WTC11 (cell line): ENCODE results near the gene SLC1A7. TPM values are rescaled to one million over a fixed set of nuclear protein-coding genes. Genes with fewer than 3 reads are reported as not detected.

Source experiments
- ATAC-seq: fragments of 200-7000 bp; cut with Tn5 transposase; 2 replicates; pipeline ENCODE4 v1.10.0; 2021; ENCODE audit warnings: mild to moderate bottlenecking, moderate library complexity
- CTCF ChIA-PET: fragments of 300-600 bp; sonication (Branson Sonifier 250); formaldehyde crosslinking; loops from one replicate; lab custom pipeline; 2021; ENCODE audit warnings: antibody characterized with exemption; lab: Charles Lee
- POLR2A ChIA-PET: fragments of 350-600 bp; sonication (Branson Sonifier 250); formaldehyde crosslinking; loops from one replicate; lab custom pipeline; 2021; ENCODE audit warnings: antibody characterized with exemption; lab: Charles Lee
- DNase-seq: peaks from one replicate; pipeline ENCODE4 v3.0.0; 2021; ENCODE audit warnings: low spot score
- H3K27ac Mint-ChIP-seq: 2 replicates; pipeline ENCODE4 v1.8.0; 2021; ENCODE audit warnings: mixed read lengths
- H3K27me3 Mint-ChIP-seq: 2 replicates; pipeline ENCODE4 v1.8.0; 2021; ENCODE audit warnings: low read depth, mild to moderate bottlenecking, moderate library complexity, mixed read lengths
- H3K36me3 Mint-ChIP-seq: 2 replicates; pipeline ENCODE4 v1.8.0; 2021; ENCODE audit warnings: mixed read lengths
- H3K4me1 Mint-ChIP-seq: 2 replicates; pipeline ENCODE4 v1.8.0; 2022; ENCODE audit warnings: mixed read lengths
- H3K4me3 Mint-ChIP-seq: 2 replicates; pipeline ENCODE4 v1.8.0; 2021; ENCODE audit warnings: mild to moderate bottlenecking, moderate library complexity, mixed read lengths
- H3K9me3 Mint-ChIP-seq: 2 replicates; pipeline ENCODE4 v1.8.0; 2021; ENCODE audit warnings: mixed read lengths
- CBFB ChIP-seq: sonication (generic); formaldehyde crosslinking; IDR thresholded peaks from 2 replicates; pipeline ENCODE4 v1.8.1; 2022; ENCODE audit warnings: mild to moderate bottlenecking, low read depth, missing genetic modification reagents
- CREM ChIP-seq: sonication (generic); formaldehyde crosslinking; IDR thresholded peaks from 2 replicates; pipeline ENCODE4 v1.8.1; 2022; ENCODE audit warnings: mild to moderate bottlenecking, missing genetic modification reagents, moderate library complexity
- FOXJ3 ChIP-seq: sonication (generic); formaldehyde crosslinking; IDR thresholded peaks from 2 replicates; pipeline ENCODE4 v1.9.0; 2021; ENCODE audit warnings: missing genetic modification reagents, mild to moderate bottlenecking, borderline replicate concordance
- GABPB1 ChIP-seq: sonication (generic); formaldehyde crosslinking; IDR thresholded peaks from 2 replicates; pipeline ENCODE4 v1.8.1; 2023; ENCODE audit warnings: mild to moderate bottlenecking, missing genetic modification reagents
- JUN ChIP-seq: sonication (generic); formaldehyde crosslinking; IDR thresholded peaks from 2 replicates; pipeline ENCODE4 v1.8.0; 2023; ENCODE audit warnings: mild to moderate bottlenecking, missing genetic modification reagents
- MXD4 ChIP-seq: fragments of 250-450 bp; sonication (Bioruptor Pico); IDR thresholded peaks from 2 replicates; pipeline ENCODE4 v1.8.0; 2021; ENCODE audit warnings: mild to moderate bottlenecking, moderate library complexity, borderline replicate concordance
- MYBL2 ChIP-seq: sonication (generic); formaldehyde crosslinking; IDR thresholded peaks from 2 replicates; pipeline ENCODE4 v1.8.1; 2023; ENCODE audit warnings: mild to moderate bottlenecking, moderate library complexity, missing genetic modification reagents
- NFATC4 ChIP-seq: fragments of 250-450 bp; sonication (Bioruptor Pico); IDR thresholded peaks from 2 replicates; pipeline ENCODE4 v1.9.0; 2021; ENCODE audit warnings: mild to moderate bottlenecking
- NFYB ChIP-seq: sonication (generic); formaldehyde crosslinking; conservative IDR thresholded peaks from 2 replicates; pipeline ENCODE4 v1.8.0; 2022; ENCODE audit warnings: low read depth, missing genetic modification reagents
- SMAD3 ChIP-seq: sonication (generic); formaldehyde crosslinking; IDR thresholded peaks from 2 replicates; pipeline ENCODE4 v1.8.0; 2022; ENCODE audit warnings: missing genetic modification reagents, mild to moderate bottlenecking, borderline replicate concordance
- TCF7 ChIP-seq: sonication (generic); formaldehyde crosslinking; IDR thresholded peaks from 2 replicates; pipeline ENCODE4 v1.8.0; 2022; ENCODE audit warnings: mild to moderate bottlenecking, low read depth, missing genetic modification reagents, moderate library complexity
- TEAD4 ChIP-seq: sonication (generic); formaldehyde crosslinking; IDR thresholded peaks from 2 replicates; pipeline ENCODE4 v1.8.0; 2022; ENCODE audit warnings: mild to moderate bottlenecking, missing genetic modification reagents
- total RNA-seq: library from RNA; stranded (reverse); gene quantifications from 3 replicates; pipeline ENCODE4 v1.2.3, GENCODE V29; 2021
- TF ChIP-seq, protein P1 (sequence below): sonication (generic); formaldehyde crosslinking; IDR thresholded peaks from 2 replicates; pipeline ENCODE4 v1.8.1; 2023; ENCODE audit warnings: mild to moderate bottlenecking, missing genetic modification reagents
- TF ChIP-seq, protein P2 (sequence below): sonication (generic); formaldehyde crosslinking; IDR thresholded peaks from 2 replicates; pipeline ENCODE4 v1.8.1; 2023; ENCODE audit warnings: mild to moderate bottlenecking, missing genetic modification reagents, moderate library complexity
- TF ChIP-seq, protein P3 (sequence below): sonication (generic); formaldehyde crosslinking; IDR thresholded peaks from 2 replicates; pipeline ENCODE4 v1.8.0; 2023; ENCODE audit warnings: missing genetic modification reagents, mild to moderate bottlenecking, borderline replicate concordance
- TF ChIP-seq, protein P4 (sequence below): sonication (generic); formaldehyde crosslinking; IDR thresholded peaks from 2 replicates; pipeline ENCODE4 v1.8.1; 2022; ENCODE audit warnings: mild to moderate bottlenecking, missing genetic modification reagents, moderate library complexity, borderline replicate concordance
- TF ChIP-seq, protein P5 (sequence below): fragments of 200-600 bp; IDR thresholded peaks from 2 replicates; pipeline ENCODE4 v1.8.0; 2022; ENCODE audit warnings: antibody characterized with exemption
- TF ChIP-seq, protein P6 (sequence below): sonication (generic); formaldehyde crosslinking; IDR thresholded peaks from 2 replicates; pipeline ENCODE4 v1.8.1; 2022; ENCODE audit warnings: low read depth, mild to moderate bottlenecking, moderate library complexity, missing genetic modification reagents, borderline replicate concordance

The SLC1A7 gene
- total RNA-seq, 1 experiment from 2014 or later = not detected

DNA sequence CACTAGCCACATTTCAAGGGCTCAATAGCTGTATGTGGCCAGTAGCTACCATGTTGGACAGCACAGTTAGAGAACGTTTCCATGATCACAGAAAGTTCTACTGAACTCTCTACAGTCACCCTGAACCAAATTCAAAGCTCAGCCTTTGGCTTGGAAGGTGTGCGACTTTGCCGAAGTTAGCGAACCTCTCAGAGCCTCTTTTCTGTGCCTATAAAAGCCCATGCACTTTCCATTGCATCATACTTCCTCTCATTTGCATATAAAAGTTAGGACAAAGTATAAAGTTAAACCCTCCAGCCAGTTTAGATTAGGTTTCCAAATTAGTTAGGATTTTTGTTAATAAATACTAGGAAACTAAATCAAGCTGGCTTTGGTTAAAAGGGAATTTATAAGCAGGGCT is 4.7 kb upstream of the SLC1A7 start:
- CTCF ChIA-PET = interaction anchor here (1.4 kb wide), 1 partner anchor 26 kb away, joined by 3 read pairs; no protein-coding TSS in a partner anchor

DNA sequence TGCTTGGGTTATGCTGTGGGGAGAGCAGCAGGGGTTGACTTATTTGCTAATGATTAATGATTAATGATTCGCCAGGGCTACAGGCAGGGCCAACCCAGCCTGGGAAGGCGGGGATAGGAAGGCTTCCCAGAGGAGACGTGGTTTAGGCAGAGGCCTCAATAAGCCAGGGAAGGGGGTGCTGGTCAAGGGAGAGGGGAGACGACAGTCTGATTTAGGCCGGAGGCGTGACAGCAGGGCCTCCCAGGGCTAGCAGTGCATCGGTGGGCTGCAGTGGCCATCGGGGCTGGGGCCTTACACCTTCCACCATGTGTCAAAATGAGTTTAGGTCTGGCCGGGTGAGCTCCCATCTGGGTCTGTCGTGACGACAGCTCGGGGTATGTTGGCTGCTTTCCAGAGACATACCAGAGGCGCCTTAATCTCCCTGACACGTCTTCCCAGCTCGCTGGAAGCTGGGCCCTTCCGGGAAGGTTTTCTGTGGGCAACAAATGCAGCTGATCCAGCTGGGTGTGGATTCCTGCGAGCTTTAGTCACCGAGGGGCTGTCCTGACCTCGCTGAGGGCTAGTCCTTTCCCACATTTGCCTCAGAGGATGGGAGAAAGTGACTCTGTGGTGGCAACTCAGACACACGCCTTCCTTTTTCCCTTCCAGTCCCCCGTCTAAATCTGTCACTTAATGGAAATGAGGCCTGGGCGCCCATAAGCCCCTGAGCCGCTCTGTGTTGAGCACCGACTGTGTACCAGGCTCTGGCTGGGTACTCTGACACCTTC is 3.7 kb upstream of the SLC1A7 start:
- no peak overlapping the region for H3K4me3 Mint-ChIP-seq
- DNase-seq = no peak
- CTCF ChIA-PET = interaction anchor here (0.6 to 1.4 kb wide), 4 partner anchors 8 to 40 kb away, joined by 3 to 4 read pairs (median 3); no protein-coding TSS in a partner anchor
- TF ChIP-seq, protein P1, sequence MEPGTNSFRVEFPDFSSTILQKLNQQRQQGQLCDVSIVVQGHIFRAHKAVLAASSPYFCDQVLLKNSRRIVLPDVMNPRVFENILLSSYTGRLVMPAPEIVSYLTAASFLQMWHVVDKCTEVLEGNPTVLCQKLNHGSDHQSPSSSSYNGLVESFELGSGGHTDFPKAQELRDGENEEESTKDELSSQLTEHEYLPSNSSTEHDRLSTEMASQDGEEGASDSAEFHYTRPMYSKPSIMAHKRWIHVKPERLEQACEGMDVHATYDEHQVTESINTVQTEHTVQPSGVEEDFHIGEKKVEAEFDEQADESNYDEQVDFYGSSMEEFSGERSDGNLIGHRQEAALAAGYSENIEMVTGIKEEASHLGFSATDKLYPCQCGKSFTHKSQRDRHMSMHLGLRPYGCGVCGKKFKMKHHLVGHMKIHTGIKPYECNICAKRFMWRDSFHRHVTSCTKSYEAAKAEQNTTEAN (CRISPR knock-in tag) = no peak
- TF ChIP-seq JUN (CRISPR knock-in tag) (no peak), GABPB1 (peak; percentile 40)
- TF ChIP-seq, protein P2, sequence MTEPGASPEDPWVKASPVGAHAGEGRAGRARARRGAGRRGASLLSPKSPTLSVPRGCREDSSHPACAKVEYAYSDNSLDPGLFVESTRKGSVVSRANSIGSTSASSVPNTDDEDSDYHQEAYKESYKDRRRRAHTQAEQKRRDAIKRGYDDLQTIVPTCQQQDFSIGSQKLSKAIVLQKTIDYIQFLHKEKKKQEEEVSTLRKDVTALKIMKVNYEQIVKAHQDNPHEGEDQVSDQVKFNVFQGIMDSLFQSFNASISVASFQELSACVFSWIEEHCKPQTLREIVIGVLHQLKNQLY (CRISPR knock-in tag) = no peak
- TF ChIP-seq, all 79 proteins: peak for 1
- Mint-ChIP-seq H3K9me3 (no peaks in the 10 kb centered on the region), H3K4me1 (no peaks in the 10 kb centered on the region), H3K36me3 (no peaks in the 10 kb centered on the region), H3K27ac (no peak overlapping the region), H3K27me3 (no peaks in the 10 kb centered on the region; the same call in none of the 2 replicates)
- ATAC-seq = no peak
- POLR2A ChIA-PET = interaction anchor here (0.5 kb wide), 1 partner anchor 593 kb away, joined by 4 read pairs; the partner anchor contains the start of gene TUT4

More for the DNA sequence above, 4.7 kb upstream of the SLC1A7 start:
- Mint-ChIP-seq H3K27me3 (no peaks in the 10 kb centered on the region; the same call in 1 of the 2 replicates), H3K4me3 (no peak overlapping the region), H3K4me1 (no peaks in the 10 kb centered on the region), H3K36me3 (no peaks in the 10 kb centered on the region), H3K9me3 (no peaks in the 10 kb centered on the region), H3K27ac (no peak overlapping the region)
- TF ChIP-seq TCF7 (CRISPR knock-in tag) (no peak), NFATC4 (CRISPR knock-in tag) (no peak), SMAD3 (CRISPR knock-in tag) (no peak)
- ATAC-seq = no peak
- no peak for DNase-seq
- POLR2A ChIA-PET = interaction anchor here (0.6 kb wide), 1 partner anchor 10 kb away, joined by 7 read pairs; no protein-coding TSS in a partner anchor

DNA sequence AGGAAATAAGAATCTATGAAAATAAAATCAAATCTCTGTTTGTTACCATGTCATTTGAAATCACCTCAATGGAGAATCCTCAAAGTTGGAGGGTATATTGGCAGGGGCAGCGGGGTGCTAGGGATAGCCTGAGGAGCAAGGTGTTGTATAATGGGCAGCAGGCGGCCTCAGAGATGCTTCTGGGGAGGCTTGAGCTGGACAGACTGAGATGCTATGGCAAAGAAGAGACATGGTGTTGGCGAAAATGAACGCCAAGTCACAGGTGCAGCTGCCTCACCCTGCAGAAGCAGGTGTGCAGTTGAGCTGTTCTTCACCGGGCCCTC is 3.1 kb upstream of the SLC1A7 start:
- ATAC-seq = no peak
- Mint-ChIP-seq H3K4me3 (no peak overlapping the region), H3K9me3 (no peaks in the 10 kb centered on the region), H3K4me1 (no peaks in the 10 kb centered on the region), H3K27me3 (no peaks in the 10 kb centered on the region; the same call in none of the 2 replicates), H3K27ac (no peak overlapping the region), H3K36me3 (no peaks in the 10 kb centered on the region)
- POLR2A ChIA-PET = no interaction called here
- CTCF ChIA-PET = interaction anchor here (1.1 to 1.4 kb wide), 3 partner anchors 8 to 41 kb away, joined by 3 to 4 read pairs (median 3); no protein-coding TSS in a partner anchor
- DNase-seq = no peak
- no peak for TF ChIP-seq MXD4 (CRISPR knock-in tag)
- TF ChIP-seq, protein P3, sequence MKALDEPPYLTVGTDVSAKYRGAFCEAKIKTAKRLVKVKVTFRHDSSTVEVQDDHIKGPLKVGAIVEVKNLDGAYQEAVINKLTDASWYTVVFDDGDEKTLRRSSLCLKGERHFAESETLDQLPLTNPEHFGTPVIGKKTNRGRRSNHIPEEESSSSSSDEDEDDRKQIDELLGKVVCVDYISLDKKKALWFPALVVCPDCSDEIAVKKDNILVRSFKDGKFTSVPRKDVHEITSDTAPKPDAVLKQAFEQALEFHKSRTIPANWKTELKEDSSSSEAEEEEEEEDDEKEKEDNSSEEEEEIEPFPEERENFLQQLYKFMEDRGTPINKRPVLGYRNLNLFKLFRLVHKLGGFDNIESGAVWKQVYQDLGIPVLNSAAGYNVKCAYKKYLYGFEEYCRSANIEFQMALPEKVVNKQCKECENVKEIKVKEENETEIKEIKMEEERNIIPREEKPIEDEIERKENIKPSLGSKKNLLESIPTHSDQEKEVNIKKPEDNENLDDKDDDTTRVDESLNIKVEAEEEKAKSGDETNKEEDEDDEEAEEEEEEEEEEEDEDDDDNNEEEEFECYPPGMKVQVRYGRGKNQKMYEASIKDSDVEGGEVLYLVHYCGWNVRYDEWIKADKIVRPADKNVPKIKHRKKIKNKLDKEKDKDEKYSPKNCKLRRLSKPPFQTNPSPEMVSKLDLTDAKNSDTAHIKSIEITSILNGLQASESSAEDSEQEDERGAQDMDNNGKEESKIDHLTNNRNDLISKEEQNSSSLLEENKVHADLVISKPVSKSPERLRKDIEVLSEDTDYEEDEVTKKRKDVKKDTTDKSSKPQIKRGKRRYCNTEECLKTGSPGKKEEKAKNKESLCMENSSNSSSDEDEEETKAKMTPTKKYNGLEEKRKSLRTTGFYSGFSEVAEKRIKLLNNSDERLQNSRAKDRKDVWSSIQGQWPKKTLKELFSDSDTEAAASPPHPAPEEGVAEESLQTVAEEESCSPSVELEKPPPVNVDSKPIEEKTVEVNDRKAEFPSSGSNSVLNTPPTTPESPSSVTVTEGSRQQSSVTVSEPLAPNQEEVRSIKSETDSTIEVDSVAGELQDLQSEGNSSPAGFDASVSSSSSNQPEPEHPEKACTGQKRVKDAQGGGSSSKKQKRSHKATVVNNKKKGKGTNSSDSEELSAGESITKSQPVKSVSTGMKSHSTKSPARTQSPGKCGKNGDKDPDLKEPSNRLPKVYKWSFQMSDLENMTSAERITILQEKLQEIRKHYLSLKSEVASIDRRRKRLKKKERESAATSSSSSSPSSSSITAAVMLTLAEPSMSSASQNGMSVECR (CRISPR knock-in tag) = no peak
- TF ChIP-seq, protein P4, sequence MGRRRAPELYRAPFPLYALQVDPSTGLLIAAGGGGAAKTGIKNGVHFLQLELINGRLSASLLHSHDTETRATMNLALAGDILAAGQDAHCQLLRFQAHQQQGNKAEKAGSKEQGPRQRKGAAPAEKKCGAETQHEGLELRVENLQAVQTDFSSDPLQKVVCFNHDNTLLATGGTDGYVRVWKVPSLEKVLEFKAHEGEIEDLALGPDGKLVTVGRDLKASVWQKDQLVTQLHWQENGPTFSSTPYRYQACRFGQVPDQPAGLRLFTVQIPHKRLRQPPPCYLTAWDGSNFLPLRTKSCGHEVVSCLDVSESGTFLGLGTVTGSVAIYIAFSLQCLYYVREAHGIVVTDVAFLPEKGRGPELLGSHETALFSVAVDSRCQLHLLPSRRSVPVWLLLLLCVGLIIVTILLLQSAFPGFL = no peak
- TF ChIP-seq, protein P5, sequence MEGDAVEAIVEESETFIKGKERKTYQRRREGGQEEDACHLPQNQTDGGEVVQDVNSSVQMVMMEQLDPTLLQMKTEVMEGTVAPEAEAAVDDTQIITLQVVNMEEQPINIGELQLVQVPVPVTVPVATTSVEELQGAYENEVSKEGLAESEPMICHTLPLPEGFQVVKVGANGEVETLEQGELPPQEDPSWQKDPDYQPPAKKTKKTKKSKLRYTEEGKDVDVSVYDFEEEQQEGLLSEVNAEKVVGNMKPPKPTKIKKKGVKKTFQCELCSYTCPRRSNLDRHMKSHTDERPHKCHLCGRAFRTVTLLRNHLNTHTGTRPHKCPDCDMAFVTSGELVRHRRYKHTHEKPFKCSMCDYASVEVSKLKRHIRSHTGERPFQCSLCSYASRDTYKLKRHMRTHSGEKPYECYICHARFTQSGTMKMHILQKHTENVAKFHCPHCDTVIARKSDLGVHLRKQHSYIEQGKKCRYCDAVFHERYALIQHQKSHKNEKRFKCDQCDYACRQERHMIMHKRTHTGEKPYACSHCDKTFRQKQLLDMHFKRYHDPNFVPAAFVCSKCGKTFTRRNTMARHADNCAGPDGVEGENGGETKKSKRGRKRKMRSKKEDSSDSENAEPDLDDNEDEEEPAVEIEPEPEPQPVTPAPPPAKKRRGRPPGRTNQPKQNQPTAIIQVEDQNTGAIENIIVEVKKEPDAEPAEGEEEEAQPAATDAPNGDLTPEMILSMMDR = no peak
- TF ChIP-seq CBFB (CRISPR knock-in tag) = no peak
- TF ChIP-seq JUN (CRISPR knock-in tag) = no peak
- TF ChIP-seq, protein P6, sequence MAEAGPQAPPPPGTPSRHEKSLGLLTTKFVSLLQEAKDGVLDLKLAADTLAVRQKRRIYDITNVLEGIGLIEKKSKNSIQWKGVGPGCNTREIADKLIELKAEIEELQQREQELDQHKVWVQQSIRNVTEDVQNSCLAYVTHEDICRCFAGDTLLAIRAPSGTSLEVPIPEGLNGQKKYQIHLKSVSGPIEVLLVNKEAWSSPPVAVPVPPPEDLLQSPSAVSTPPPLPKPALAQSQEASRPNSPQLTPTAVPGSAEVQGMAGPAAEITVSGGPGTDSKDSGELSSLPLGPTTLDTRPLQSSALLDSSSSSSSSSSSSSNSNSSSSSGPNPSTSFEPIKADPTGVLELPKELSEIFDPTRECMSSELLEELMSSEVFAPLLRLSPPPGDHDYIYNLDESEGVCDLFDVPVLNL (CRISPR knock-in tag) = no peak
- no peak for TF ChIP-seq TEAD4 (CRISPR knock-in tag)
- TF ChIP-seq NFYB (CRISPR knock-in tag) = no peak
- TF ChIP-seq MYBL2 (CRISPR knock-in tag) = no peak
- no peak for TF ChIP-seq CREM (CRISPR knock-in tag)
- TF ChIP-seq FOXJ3 (CRISPR knock-in tag) = no peak
